Kidney (tissue), 14 donors: ENCODE measurements around the gene DHRS7. TPM values are rescaled to one million over a fixed set of nuclear protein-coding genes. Genes with fewer than 3 reads are reported as not detected.

Source experiments
- DNase-seq, 5 donors: peaks; one replicate each; pipeline ENCODE4 v3.0.0-alpha.2; 2013 to 2020
- FAIRE-seq: peaks from 2 replicates; lab custom pipeline; 2012; peaks lifted over from hg19 to GRCh38; lab: Jason Lieb, UNC
- H3K27ac ChIP-seq, 2 donors: one replicate each; pipeline ENCODE4 v1.7.0; 2013; ENCODE audit warnings: low read depth in 2 of 2, low read length in 2 of 2, inconsistent platforms in 1 of 2
- H3K27me3 ChIP-seq: one replicate; pipeline ENCODE4 v1.7.1; 2013; ENCODE audit warnings: low read length, inconsistent platforms; ENCODE audit not compliant: control insufficient read depth, insufficient read depth
- H3K36me3 ChIP-seq, 3 donors: one replicate each; pipeline versions ENCODE4 v1.7.0 to v1.7.1; 2013; ENCODE audit warnings: low read length in 3 of 3, control low read depth in 1 of 3, inconsistent platforms in 1 of 3; ENCODE audit not compliant: insufficient read depth in 3 of 3, control insufficient read depth in 2 of 3
- H3K4me1 ChIP-seq, 3 donors: one replicate each; pipeline versions ENCODE4 v1.7.0 to v1.7.1; 2013; ENCODE audit warnings: low read length in 3 of 3, inconsistent platforms in 1 of 3, low read depth in 1 of 3; ENCODE audit not compliant: control insufficient read depth in 2 of 3, insufficient read depth in 2 of 3
- H3K4me3 ChIP-seq, 3 donors: one replicate each; pipeline versions ENCODE4 v1.7.0 to v1.8.1; 2013; ENCODE audit warnings: low read length in 3 of 3, control low read depth in 1 of 3, inconsistent platforms in 1 of 3
- H3K9ac ChIP-seq, 3 donors: one replicate each; pipeline versions ENCODE4 v1.7.0 to v1.7.1; 2013; ENCODE audit warnings: low read length in 3 of 3, control low read depth in 1 of 3, inconsistent platforms in 1 of 3
- H3K9me3 ChIP-seq, 3 donors: one replicate each; pipeline versions ENCODE4 v1.7.0 to v1.7.1; 2013; ENCODE audit warnings: low read length in 3 of 3, control low read depth in 1 of 3, inconsistent platforms in 1 of 3; ENCODE audit not compliant: control insufficient read depth in 2 of 3, insufficient read depth in 1 of 3
- intact Hi-C: fragments of 100-400 bp; cut with DNase I; formaldehyde crosslinking; loops from one replicate; pipeline ENCODE4 v1.11.1; 2022
- polyA plus RNA-seq: library from polyadenylated mRNA; stranded (reverse); fragments of 350-450 nt; fragmentation: Illumina TruSeq; extraction: RNeasy Lipid Tissue Mini Kit (QIAGEN cat#74804); gene quantifications from one replicate; pipeline ENCODE4 v1.2.3, GENCODE V29; 2014; ENCODE audit warnings: low read depth, low replicate concordance; ENCODE audit not compliant: insufficient read depth
- total RNA-seq: library from RNA; stranded (reverse); fragmentation: NEBNext Ultra II Directional; extraction: Animal tissue kit (Norgen Biotek cat#: 25700); gene quantifications from one replicate; pipeline ENCODE4 v1.2.1, GENCODE V29; 2021
- TF ChIP-seq, protein P1 (sequence below): IDR thresholded peaks from 3 replicates; pipeline ENCODE4 v1.5.1; 2012; ENCODE audit warnings: mild to moderate bottlenecking, moderate library complexity, borderline replicate concordance; ENCODE audit not compliant: insufficient read depth; ENCODE audit errors: extremely low read depth
- donor health status: control.
- donor health status: control.
- donor health status: control.
- donor health status: control.
- donor health status: control.
- donor health status: DM: yes; HTN: yes; CAD: no.
- donor health status: Normal renal cell carcinoma (clear cell type).

DHRS7 gene
- total and polyA plus RNA-seq, 2 donors from 2014 or later = 93.7 to 128 TPM

- H3K27ac ChIP-seq = no peak overlapping the region
- no peaks in the 10 kb centered on the region for H3K27me3 ChIP-seq
- no peaks in the 10 kb centered on the region for H3K9me3 ChIP-seq
- H3K4me3 ChIP-seq = no peak overlapping the region
- peaks cover 0 to 7% (median 0%) of the 10 kb centered on the region in 3 donors for H3K4me1 ChIP-seq
- DNase-seq = no peak
- H3K36me3 ChIP-seq = no peaks in the 10 kb centered on the region
- intact Hi-C loops = no loop called here
- no peak for FAIRE-seq
- TF ChIP-seq, protein P1, sequence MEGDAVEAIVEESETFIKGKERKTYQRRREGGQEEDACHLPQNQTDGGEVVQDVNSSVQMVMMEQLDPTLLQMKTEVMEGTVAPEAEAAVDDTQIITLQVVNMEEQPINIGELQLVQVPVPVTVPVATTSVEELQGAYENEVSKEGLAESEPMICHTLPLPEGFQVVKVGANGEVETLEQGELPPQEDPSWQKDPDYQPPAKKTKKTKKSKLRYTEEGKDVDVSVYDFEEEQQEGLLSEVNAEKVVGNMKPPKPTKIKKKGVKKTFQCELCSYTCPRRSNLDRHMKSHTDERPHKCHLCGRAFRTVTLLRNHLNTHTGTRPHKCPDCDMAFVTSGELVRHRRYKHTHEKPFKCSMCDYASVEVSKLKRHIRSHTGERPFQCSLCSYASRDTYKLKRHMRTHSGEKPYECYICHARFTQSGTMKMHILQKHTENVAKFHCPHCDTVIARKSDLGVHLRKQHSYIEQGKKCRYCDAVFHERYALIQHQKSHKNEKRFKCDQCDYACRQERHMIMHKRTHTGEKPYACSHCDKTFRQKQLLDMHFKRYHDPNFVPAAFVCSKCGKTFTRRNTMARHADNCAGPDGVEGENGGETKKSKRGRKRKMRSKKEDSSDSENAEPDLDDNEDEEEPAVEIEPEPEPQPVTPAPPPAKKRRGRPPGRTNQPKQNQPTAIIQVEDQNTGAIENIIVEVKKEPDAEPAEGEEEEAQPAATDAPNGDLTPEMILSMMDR = no peak
- no peak overlapping the region for H3K9ac ChIP-seq
Observed at GRCh38 chr14:60210703-60211102, 45.5 kb upstream of the DHRS7 start.

- no peak for DNase-seq
- H3K9me3 ChIP-seq = no peaks in the 10 kb centered on the region
- intact Hi-C loops = no loop called here
- TF ChIP-seq, protein P1 = no peak
- H3K36me3 ChIP-seq = no peaks in the 10 kb centered on the region
- H3K27me3 ChIP-seq = no peaks in the 10 kb centered on the region
- no peak overlapping the region for H3K27ac ChIP-seq
- FAIRE-seq = no peak
- H3K9ac ChIP-seq = no peak overlapping the region
- no peaks in the 10 kb centered on the region for H3K4me1 ChIP-seq
- H3K4me3 ChIP-seq = no peak overlapping the region
Observed at GRCh38 chr14:60206837-60207533, 41.8 kb upstream of the DHRS7 start.

- intact Hi-C loops = no loop called here
- H3K9me3 ChIP-seq = no peaks in the 10 kb centered on the region
- no peak overlapping the region for H3K4me3 ChIP-seq
- no peak overlapping the region for H3K9ac ChIP-seq
- FAIRE-seq (no peak), DNase-seq (no peak)
- no peaks in the 10 kb centered on the region for H3K27me3 ChIP-seq
- no peak overlapping the region for H3K27ac ChIP-seq
- TF ChIP-seq, protein P1 = no peak
- no peaks in the 10 kb centered on the region for H3K36me3 ChIP-seq
- H3K4me1 ChIP-seq = no peaks in the 10 kb centered on the region
Observed at GRCh38 chr14:60206249-60206670, 41.1 kb upstream of the DHRS7 start.
